Activated naive CD4-positive, alpha-beta T cell treated with anti-CD3 and anti-CD28 coated beads, Interleukin-2, amount 50 U/mL, for 16 hours (primary cell): ENCODE results near the gene EXOC2.
"Not testable (repeated sequence)": the region's sequence is repeated elsewhere in the genome, so short reads cannot be mapped to it uniquely, and the experiment has no call there.

Experiments used
- DNase-seq: peaks from one replicate; pipeline ENCODE4 v3.0.0-alpha.2; 2020

The EXOC2 gene

DNA sequence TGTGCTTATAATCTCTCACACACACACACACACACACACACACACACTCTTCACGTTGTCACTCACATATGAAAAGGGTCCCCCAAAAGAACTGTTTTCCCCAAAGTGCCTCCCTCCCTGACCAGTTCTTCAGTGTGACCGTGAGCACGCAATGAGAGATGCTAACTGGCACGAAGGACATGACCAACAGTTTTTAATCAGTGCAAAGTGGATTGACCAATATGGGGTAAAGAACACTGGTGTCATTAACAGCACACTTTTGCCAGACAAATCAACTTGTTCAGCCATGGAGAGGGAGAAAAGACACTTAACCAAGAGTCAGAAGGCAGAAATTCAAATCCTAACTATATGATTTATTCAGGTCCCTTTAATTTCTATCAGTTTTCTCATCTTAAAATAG lies 15.0 kb downstream of the EXOC2 start:
- no peak for DNase-seq

DNA sequence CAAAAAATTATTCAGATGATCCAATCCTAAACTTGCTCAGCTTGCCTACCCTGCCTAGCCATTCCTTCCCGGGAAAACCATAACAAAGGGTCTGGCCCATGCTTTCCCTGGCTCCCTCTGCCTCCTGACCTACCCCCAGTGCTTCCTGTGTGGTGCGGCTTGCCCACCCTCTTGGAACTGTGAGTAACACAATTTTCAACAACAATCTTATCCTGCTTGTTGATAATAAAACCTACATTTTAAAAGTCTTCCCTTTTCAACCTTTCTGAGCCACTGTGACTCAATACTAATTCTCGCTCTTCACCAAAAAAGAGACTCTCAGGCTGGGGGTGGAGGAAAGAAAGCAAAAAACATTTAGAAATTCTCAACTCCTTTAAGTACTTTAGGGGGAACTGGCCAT lies 18.0 kb downstream of the EXOC2 start:
- no peak for DNase-seq

GRCh38 chr6:674406-674805 lies 18.5 kb downstream of the EXOC2 start:
- DNase-seq: no peak

DNA sequence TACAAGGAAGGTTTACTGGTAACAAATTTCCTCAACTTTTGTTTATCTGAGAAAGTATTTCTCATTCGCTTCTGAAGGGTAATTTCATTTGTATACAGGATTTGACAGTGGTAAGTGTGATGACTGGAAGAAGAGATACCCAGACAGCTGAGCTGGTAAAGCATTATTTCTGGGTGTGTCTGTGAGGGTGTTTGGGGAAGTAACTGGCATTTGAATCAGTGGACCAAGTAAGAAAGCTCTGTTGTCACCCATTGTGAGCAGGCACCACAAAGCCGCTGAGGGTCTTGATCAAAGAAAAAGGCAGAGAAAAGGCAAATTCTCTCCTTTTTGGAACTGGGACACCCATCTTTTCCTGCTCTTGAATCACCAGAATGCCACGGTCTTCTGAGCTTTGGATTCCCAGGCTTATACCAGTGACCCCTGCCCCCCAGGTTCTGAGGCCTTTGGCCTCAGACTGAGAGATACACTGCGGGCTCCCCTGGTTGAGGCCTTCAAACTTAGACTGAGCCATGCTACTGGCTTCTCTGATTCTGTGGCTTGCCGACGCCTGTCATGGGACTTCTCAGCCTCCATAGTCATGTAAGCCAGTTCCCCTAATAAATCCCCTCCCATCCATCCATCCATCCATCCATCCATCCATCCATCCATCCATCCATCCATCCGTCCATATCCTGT lies 25.5 kb downstream of the EXOC2 start:
- DNase-seq: no peak

DNA sequence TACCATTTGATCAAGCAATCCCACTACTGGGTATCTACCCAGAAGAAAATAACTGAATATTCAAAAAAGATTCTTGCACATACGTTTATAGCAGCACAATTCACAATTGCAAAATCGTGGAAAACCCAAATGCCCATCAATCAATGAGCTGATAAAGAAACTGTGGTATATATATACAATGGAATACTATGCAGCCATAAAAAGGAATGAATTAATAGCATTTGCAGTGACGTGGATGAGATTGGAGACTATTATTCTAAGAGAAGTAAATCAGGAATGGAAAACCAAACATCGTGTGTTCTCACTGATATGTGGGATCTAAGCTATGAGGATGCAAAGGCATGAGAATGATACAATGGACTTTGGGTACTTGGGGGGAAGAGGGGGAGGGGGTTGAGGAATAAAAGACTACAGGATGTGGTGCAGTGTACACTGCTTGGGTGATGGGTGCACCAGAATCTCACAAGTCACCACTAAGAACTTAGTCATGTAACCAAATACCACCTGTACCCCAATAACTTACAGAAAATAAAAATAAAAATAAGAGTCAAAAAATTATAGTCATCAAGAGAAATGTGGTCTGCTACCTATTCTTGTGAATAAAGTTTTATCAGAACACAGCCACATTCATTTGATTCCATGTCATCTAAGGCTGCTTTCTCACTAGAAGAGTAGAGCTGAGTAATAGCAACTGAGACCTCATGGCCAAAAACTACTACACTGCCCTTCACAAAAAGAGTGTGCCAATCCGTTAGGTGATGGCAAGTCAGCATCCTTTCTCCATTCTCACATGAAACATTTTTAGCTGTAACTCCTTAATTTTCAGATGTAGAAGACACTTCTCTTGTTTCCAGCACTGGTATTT lies 27.3 kb downstream of the EXOC2 start:
- DNase-seq: no peak

GRCh38 chr6:663788-664187 lies 29.2 kb downstream of the EXOC2 start:
- not testable (repeated sequence) for DNase-seq

DNA sequence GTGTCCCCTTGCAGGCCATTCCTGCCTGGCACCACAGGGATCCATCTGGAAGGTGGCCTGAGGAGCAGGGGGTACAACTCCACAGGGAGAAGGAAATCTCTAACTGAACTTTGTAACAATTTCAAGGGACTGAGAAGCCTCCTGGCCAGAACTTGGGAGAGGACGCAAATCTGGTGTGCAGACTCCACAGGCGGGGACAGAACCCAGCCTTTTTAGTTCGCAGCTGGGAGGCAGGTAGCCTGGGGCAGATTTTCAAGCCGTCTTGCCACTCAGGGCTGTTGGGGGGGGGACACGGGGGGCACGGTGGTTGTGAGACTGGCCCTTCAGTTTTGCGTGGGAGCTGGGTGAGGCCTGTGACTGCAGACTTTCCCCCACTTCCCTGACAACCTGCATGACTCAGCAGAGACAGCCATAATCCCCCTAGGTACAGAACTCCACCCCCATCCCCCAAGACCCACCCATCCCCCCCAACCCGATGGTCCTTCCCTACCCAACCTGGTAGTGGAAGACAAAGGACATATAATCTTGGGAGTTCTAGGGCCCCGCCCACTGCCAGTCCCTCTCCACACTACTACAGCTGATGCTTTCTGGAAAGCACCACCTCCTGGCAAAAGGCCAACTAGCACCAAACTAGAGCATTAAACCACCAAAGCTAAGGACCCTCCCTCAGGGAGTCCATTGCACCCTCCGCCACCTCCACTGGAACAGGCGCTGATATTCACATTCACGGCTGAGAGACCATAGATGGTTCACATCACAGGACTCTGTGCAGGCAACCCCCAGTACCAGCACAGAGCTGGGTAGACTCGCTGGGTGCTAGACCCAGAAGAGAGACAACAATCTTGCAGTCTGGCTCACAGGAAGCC lies 33.0 kb downstream of the EXOC2 start:
- no peak for DNase-seq

- DNase-seq: no peak
These were observed 34.7 kb downstream of the EXOC2 start for GRCh38 chr6:658244-658643.

GRCh38 chr6:657743-658142 lies 35.2 kb downstream of the EXOC2 start:
- no peak for DNase-seq

- no peak for DNase-seq
These were observed 36.3 kb downstream of the EXOC2 start, which contains the start of gene HUS1B for GRCh38 chr6:656460-657252. TSS of gene HUS1B (minus strand) at chr6:657100. CDS start at chr6:656944, 156 bp downstream.

DNA sequence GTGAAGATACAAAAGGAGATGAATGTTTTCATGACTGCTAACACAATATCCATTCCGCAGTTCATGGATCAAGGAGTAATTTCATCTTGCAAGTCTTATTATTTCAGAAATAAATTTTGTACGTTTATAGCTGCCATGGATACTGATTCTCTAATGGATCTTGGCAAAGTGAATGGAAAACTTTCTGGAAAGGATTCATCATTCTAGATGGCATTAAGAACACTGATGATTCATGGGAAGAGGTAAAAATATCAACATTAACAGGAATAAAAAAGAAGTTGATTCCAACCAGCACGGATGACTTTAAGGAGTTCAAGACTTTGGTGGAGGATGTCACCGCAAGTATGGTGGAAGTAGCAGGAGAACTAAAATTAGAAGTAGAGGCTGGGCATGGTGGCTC lies 38.8 kb downstream of the EXOC2 start:
- no peak for DNase-seq

DNA sequence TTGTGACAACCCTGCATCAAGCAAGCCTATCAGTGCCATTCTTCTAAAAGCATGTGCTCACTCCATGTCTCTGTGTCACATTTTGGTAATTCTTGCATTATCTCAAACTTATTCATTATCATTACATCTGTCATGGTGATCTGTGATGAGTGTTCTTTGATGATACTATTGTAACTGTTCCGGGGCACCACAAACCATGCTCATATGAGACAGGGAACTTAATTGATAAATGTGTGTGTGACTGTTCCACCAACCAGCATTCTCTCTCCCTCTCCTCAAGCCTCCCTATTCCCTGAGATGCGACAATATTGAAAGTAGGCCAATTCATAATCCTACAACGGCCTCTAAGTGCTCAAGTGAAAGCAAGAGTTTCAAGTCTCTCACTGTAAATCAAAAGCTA lies 40.1 kb downstream of the EXOC2 start:
- no peak for DNase-seq

- DNase-seq: no peak
These were observed 42.8 kb downstream of the EXOC2 start for GRCh38 chr6:650098-650497.

DNA sequence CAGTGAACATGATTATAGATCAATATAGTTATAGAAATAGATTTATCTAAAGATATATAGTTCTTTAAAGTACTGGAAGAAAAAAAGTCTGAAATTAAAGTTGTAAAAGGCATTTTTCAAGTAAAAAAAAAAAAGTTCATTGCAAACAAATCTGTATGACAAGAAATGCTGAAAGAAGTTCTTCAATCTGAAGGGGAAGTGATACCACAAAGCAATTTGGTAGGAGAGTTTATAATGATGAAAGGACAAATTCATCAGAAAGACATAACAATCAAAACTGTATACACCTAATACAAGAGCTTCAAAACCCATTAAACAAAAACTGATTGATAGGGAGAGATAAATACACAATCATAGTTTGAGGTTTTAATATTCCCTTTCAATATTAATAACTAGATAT lies 50.1 kb downstream of the EXOC2 start:
- no peak for DNase-seq

DNA sequence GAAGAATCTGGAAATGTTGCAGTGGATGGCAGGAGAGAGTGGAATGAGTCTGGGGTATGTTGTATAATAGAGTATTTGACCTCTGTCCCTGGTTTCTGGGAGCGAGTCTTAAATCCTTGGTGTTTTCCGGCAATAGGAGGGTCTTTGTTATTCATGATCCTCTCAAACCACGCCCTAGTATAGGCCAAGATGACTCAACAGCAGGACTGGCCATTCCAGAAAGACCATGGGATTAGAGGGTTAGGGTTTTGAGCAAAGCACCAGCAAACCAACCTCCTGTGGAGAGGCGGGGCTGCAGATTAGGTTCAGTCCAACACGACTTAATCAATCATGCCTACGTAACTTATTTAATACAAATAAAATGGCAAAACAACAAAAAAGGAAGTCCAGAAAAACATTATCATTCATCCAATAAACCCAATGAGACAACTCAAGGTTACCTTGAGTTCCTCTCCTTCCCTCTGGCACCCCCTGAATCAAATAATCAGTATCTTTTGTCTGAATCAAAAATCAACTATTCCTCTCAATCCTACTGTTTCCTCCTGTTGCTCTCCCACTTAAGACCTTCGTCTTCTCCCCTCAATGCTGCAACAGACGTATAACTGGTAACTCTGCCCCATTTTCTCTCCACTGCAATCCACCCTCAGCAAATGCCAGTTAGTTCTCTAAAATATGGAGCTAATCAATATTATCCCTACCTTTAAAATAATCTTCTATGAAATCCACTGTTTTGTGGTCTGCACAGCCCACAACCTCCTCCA lies 51.5 kb downstream of the EXOC2 start:
- DNase-seq: no peak

DNA sequence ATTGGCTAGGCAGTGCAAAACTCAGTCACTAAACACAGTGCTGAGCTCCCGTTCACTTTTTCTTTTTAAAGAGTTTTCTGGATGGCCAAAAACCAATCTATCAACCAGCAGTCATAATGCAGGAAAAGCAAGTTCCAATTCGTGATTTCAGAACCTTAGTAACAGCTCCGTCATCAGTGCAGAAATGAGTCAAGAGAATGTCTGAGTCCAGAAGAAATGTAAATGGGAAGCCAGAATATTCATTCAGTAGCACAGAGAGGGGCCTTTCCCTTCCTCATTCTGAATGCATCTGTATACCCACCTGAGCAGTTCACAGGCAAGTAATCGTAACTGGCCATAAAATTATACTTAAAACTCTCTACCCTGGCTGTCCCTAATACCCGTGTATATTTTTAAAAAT lies 56.5 kb downstream of the EXOC2 start:
- no peak for DNase-seq

GRCh38 chr6:635233-635632 lies 57.7 kb downstream of the EXOC2 start:
- no peak for DNase-seq

- no peak for DNase-seq
These were observed 59.3 kb downstream of the EXOC2 start for GRCh38 chr6:633611-634010.

GRCh38 chr6:628766-629165 lies 64.2 kb downstream of the EXOC2 start:
- DNase-seq: no peak

DNA sequence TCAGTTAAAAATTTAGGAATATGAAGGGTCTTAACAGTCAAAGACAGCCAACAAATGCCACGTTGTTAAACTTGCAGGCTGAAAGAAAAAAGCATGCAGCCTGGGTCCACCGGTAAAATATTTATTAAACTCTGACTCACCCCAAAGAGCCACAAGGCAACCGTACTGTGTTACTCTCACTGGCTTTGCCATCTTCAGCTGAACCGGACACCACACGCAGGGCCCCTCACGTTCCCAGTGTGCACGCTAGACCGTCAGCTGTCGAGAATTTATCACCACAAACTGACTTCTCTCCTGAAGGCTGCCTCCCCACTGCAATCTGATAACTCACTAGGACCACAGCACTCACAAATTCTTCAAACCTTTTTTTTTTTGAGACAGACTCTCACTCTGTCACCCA lies 66.7 kb downstream of the EXOC2 start:
- no peak for DNase-seq

DNA sequence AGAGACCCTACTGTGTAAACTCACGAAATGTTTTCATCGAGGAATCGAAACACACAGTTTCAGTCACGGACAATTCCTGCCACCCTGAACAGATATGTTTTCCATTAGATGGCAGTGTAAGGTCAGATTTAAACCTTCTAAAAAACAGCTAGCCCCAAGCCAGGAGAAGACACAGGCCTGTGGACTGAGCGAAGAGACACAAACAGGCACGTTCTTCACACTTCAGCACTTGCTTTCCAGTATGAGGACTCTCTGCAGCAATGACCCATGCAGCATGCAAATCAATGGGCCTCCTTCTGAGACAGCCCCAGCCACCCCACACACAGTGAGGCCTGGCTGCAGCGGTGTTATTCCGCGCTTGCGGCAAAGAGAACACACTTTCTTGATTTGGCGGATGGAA lies 68.0 kb downstream of the EXOC2 start:
- no peak for DNase-seq

DNA sequence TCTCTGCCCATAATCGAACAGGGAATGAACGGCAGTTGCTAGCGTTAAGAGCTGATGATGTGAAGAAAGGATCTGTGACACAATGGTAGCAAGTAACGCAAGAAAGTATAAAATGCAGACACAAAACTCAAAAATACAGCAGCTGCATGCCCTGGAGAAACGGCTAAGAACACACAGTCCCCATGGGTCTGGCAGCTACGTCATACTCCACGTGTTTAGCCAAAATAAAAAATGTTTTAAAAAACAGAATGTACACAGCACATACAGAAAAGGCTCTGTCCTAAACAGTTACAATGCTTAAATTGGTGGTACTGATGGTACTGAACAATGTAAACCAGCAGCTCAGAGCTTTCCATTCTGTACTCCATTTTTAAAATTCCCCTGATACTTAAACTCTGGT lies 70.5 kb downstream of the EXOC2 start:
- no peak for DNase-seq
